Osteocyte (in vitro differentiated cells): ENCODE results near the gene CDCP2. TPM values are rescaled to one million over a fixed set of nuclear protein-coding genes. Genes with fewer than 3 reads are reported as not detected.
A peak's percentile ranks its signal among the peaks of the same experiment; 100 is the strongest.

Source experiments
- DNase-seq: peaks from one replicate; pipeline ENCODE4 v3.0.0; 2021; ENCODE audit warnings: mixed read lengths; ENCODE audit not compliant: unreplicated experiment; ENCODE audit errors: extremely low spot score
- H3K27ac Mint-ChIP-seq: one replicate; pipeline ENCODE4 v1.8.0; 2021; ENCODE audit warnings: mild to moderate bottlenecking, mixed read lengths; ENCODE audit not compliant: unreplicated experiment
- H3K27me3 Mint-ChIP-seq: one replicate; pipeline ENCODE4 v1.8.0; 2021; ENCODE audit warnings: mixed read lengths; ENCODE audit not compliant: unreplicated experiment
- H3K36me3 Mint-ChIP-seq: one replicate; pipeline ENCODE4 v1.8.0; 2021; ENCODE audit warnings: mixed read lengths; ENCODE audit not compliant: unreplicated experiment
- H3K4me1 Mint-ChIP-seq: one replicate; pipeline ENCODE4 v1.8.0; 2021; ENCODE audit warnings: mixed read lengths; ENCODE audit not compliant: unreplicated experiment
- H3K4me3 Mint-ChIP-seq: one replicate; pipeline ENCODE4 v1.8.0; 2021; ENCODE audit warnings: mild to moderate bottlenecking, moderate library complexity, mixed read lengths; ENCODE audit not compliant: unreplicated experiment
- H3K9me3 Mint-ChIP-seq: one replicate; pipeline ENCODE4 v1.8.0; 2021; ENCODE audit warnings: mixed read lengths; ENCODE audit not compliant: unreplicated experiment
- total RNA-seq: library from RNA; stranded (reverse); gene quantifications from 2 replicates; pipeline ENCODE4 v1.2.1, GENCODE V29; 2021
- TF ChIP-seq, protein P1 (sequence below): fragments of 200-600 bp; sonication (generic); IDR thresholded peaks from 2 replicates; pipeline ENCODE4 v1.5.0; 2021; ENCODE audit warnings: antibody characterized with exemption, mild to moderate bottlenecking, moderate library complexity

Gene CDCP2
- total RNA-seq, 1 donor from 2014 or later, result not detected

- H3K27ac Mint-ChIP-seq, result peak overlapping the region; percentile 82
- TF ChIP-seq, protein P1, sequence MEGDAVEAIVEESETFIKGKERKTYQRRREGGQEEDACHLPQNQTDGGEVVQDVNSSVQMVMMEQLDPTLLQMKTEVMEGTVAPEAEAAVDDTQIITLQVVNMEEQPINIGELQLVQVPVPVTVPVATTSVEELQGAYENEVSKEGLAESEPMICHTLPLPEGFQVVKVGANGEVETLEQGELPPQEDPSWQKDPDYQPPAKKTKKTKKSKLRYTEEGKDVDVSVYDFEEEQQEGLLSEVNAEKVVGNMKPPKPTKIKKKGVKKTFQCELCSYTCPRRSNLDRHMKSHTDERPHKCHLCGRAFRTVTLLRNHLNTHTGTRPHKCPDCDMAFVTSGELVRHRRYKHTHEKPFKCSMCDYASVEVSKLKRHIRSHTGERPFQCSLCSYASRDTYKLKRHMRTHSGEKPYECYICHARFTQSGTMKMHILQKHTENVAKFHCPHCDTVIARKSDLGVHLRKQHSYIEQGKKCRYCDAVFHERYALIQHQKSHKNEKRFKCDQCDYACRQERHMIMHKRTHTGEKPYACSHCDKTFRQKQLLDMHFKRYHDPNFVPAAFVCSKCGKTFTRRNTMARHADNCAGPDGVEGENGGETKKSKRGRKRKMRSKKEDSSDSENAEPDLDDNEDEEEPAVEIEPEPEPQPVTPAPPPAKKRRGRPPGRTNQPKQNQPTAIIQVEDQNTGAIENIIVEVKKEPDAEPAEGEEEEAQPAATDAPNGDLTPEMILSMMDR, result no peak
- no peaks in the 10 kb centered on the region for H3K36me3 Mint-ChIP-seq
- H3K4me3 Mint-ChIP-seq, result peak overlapping the region; percentile 0
- peaks cover 48% of the 10 kb centered on the region for H3K4me1 Mint-ChIP-seq
- DNase-seq, result peak; percentile 90
- no peaks in the 10 kb centered on the region for H3K27me3 Mint-ChIP-seq
- no peaks in the 10 kb centered on the region for H3K9me3 Mint-ChIP-seq
These were observed 15.2 kb downstream of the CDCP2 start for GRCh38 chr1:54137534-54138061.

DNA sequence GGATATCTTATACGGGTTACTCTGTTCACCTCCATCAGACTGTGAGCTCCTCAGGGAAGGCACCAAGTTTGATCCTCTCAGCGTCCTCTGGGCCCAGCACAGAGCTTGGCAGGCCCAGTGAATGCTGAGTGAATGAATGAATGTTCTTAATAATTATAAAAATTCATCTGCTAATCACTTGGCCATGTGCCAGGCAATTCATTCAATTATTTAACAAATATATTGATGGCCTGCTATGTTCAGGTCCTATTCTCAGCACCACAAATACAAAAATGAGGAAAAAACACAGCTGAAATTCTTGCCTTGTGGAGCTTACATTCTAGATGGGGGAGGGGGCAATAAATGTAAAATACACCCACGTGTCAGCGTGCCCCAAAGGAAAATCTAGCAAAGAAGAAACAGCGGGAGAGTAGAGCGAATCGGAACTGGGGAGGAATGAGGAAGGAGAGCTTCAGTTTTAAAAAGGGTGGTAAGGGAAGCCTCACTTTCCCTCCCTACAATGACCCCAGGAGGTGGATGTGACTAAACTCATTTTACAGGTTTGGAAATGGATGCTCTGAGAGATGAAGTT is 15.8 kb downstream of the CDCP2 start:
- peaks cover 47% of the 10 kb centered on the region for H3K4me1 Mint-ChIP-seq
- peak overlapping the region; percentile 82 for H3K27ac Mint-ChIP-seq
- H3K36me3 Mint-ChIP-seq, result no peaks in the 10 kb centered on the region
- peak overlapping the region; percentile 0 for H3K4me3 Mint-ChIP-seq
- H3K27me3 Mint-ChIP-seq, result no peaks in the 10 kb centered on the region
- TF ChIP-seq, protein P1, result no peak
- DNase-seq, result no peak
- H3K9me3 Mint-ChIP-seq, result no peaks in the 10 kb centered on the region

DNA sequence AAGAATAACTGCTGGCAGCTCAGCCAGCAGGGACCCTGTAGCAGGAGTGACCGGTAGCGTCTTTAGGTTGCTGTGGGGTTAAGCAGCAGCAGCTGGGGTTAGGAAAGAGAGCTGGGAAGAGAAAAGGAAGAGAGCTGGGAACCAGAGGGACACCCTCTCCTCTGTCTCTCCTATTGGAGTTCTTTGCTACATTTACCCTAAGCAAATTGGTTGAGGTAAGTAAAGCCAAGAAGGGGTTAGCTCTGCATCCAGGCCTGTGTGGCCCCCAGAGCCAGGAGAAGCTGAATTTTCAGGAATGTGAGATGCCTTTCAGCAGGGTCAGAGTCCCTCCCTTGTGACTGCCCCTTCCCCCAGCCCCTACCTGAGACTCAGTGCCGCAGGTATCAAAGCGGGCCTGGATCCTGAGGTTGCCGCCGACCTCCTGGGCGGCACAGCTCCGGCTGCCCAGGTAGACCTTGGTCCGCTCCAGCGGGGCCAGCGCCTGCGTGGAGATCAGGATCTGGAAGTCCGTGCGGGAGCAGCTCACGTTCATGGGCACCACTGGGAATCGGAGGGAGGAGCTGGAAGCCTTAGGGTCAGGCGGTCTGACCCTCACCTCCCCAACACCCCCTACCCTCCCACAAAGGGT is 16.4 kb downstream of the CDCP2 start:
- Mint-ChIP-seq H3K27ac (no peak overlapping the region), H3K4me1 (peaks cover 41% of the 10 kb centered on the region), H3K27me3 (peaks cover 4% of the 10 kb centered on the region), H3K9me3 (no peaks in the 10 kb centered on the region), H3K4me3 (no peak overlapping the region), H3K36me3 (no peaks in the 10 kb centered on the region)
- no peak for DNase-seq
- TF ChIP-seq, protein P1, result no peak

- TF ChIP-seq, protein P1, result no peak
- Mint-ChIP-seq H3K27ac (peak overlapping the region; percentile 54), H3K4me3 (no peak overlapping the region), H3K36me3 (no peaks in the 10 kb centered on the region), H3K27me3 (peaks cover 8% of the 10 kb centered on the region), H3K9me3 (no peaks in the 10 kb centered on the region), H3K4me1 (peaks cover 40% of the 10 kb centered on the region)
- DNase-seq, result no peak
These were observed 17.2 kb downstream of the CDCP2 start for GRCh38 chr1:54135436-54136120.

GRCh38 chr1:54134295-54134694 is 18.5 kb downstream of the CDCP2 start:
- Mint-ChIP-seq H3K4me3 (no peak overlapping the region), H3K27ac (no peak overlapping the region), H3K9me3 (no peaks in the 10 kb centered on the region), H3K36me3 (no peaks in the 10 kb centered on the region), H3K27me3 (peaks cover 10% of the 10 kb centered on the region), H3K4me1 (peaks cover 40% of the 10 kb centered on the region)
- no peak for DNase-seq
- TF ChIP-seq, protein P1, result no peak
